ENCODE data around the gene PAX2. TPM values are rescaled to one million over a fixed set of nuclear protein-coding genes. Genes with fewer than 3 reads are reported as not detected.
"Not testable (repeated sequence)": the region's sequence is repeated elsewhere in the genome, so short reads cannot be mapped to it uniquely, and the experiment has no call there.

The PAX2 gene
- not detected for total RNA-seq
- long read RNA-seq = 0 reads

GRCh38 chr10:100744987-100745881 lies at the start of gene PAX2:
Gene PAX2, plus strand, starts transcription at chr10:100745582. Its CDS starts 679 bp downstream, at chr10:100746261.
- Histone ChIP-seq H3K27ac (no peak within 1 kb of the TSS), H3K4me1 (peaks cover 37% of the 10 kb centered on the region), H3K4me3 (peak within 1 kb of the TSS; percentile 14), H3K36me3 (no peaks in the 10 kb centered on the region), H3K27me3 (peaks cover 99% of the 10 kb centered on the region), H3K9me3 (no peaks in the 10 kb centered on the region)
- no peak for ATAC-seq
- no peak for DNase-seq
- intact Hi-C loops (cut with DNase I) = no loop called here
- TF ChIP-seq, protein P1, sequence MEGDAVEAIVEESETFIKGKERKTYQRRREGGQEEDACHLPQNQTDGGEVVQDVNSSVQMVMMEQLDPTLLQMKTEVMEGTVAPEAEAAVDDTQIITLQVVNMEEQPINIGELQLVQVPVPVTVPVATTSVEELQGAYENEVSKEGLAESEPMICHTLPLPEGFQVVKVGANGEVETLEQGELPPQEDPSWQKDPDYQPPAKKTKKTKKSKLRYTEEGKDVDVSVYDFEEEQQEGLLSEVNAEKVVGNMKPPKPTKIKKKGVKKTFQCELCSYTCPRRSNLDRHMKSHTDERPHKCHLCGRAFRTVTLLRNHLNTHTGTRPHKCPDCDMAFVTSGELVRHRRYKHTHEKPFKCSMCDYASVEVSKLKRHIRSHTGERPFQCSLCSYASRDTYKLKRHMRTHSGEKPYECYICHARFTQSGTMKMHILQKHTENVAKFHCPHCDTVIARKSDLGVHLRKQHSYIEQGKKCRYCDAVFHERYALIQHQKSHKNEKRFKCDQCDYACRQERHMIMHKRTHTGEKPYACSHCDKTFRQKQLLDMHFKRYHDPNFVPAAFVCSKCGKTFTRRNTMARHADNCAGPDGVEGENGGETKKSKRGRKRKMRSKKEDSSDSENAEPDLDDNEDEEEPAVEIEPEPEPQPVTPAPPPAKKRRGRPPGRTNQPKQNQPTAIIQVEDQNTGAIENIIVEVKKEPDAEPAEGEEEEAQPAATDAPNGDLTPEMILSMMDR (IDR thresholded peaks at IDR 0.05) = no peak

GRCh38 chr10:100696477-100696901 lies 48.9 kb upstream of the PAX2 start:
- peaks cover 50% of the 10 kb centered on the region for H3K27me3 ChIP-seq
- ATAC-seq (no peak), DNase-seq (no peak)
- H3K4me3 ChIP-seq = no peak overlapping the region
- H3K9me3 ChIP-seq = no peaks in the 10 kb centered on the region
- H3K36me3 ChIP-seq = no peaks in the 10 kb centered on the region
- TF ChIP-seq, protein P1 (IDR thresholded peaks at IDR 0.05) = no peak
- H3K27ac ChIP-seq = no peak overlapping the region
- intact Hi-C loops (cut with DNase I) = no loop called here
- H3K4me1 ChIP-seq = no peaks in the 10 kb centered on the region

- TF ChIP-seq, protein P1 (IDR thresholded peaks at IDR 0.05) = no peak
- Histone ChIP-seq H3K36me3 (no peaks in the 10 kb centered on the region), H3K4me3 (no peak overlapping the region), H3K4me1 (no peaks in the 10 kb centered on the region), H3K27ac (no peak overlapping the region), H3K9me3 (no peaks in the 10 kb centered on the region), H3K27me3 (peaks cover 45% of the 10 kb centered on the region)
- intact Hi-C loops (cut with DNase I) = no loop called here
- DNase-seq (no peak), ATAC-seq (no peak)
These were observed 48.3 kb upstream of the PAX2 start for GRCh38 chr10:100697070-100697469.

DNA sequence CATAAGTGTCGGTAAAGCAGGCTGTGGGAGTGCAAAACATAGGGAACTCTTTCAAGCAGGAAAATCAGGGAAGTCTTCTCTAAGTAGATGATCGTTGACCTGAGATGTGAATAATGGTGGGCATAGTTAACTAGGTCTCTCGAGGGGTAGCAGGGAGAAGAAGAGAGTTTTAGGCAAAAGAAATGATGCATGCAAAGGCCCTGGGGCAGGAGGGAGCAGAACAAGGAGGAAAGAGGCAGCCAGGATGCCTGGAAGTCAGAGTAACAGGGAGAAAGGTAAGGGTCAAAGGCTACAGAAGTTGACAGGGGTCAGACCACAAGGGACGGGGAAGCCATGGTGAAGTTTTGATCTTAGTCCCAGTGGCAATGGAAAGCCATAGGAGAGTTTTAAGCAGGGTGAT lies 47.8 kb upstream of the PAX2 start:
- ATAC-seq (no peak), DNase-seq (no peak)
- no peaks in the 10 kb centered on the region for H3K4me1 ChIP-seq
- TF ChIP-seq, protein P1 (IDR thresholded peaks at IDR 0.05) = no peak
- H3K9me3 ChIP-seq = no peaks in the 10 kb centered on the region
- H3K27ac ChIP-seq = no peak overlapping the region
- no peak overlapping the region for H3K4me3 ChIP-seq
- intact Hi-C loops (cut with DNase I) = no loop called here
- H3K36me3 ChIP-seq = no peaks in the 10 kb centered on the region
- H3K27me3 ChIP-seq = peaks cover 39% of the 10 kb centered on the region

GRCh38 chr10:100701704-100702103 lies 43.7 kb upstream of the PAX2 start:
- H3K36me3 ChIP-seq; H3K9me3 ChIP-seq; intact Hi-C loops (cut with DNase I); H3K27ac ChIP-seq; H3K4me3 ChIP-seq; H3K4me1 ChIP-seq; DNase-seq; ATAC-seq: not testable (repeated sequence)
- peaks cover 49% of the 10 kb centered on the region for H3K27me3 ChIP-seq

GRCh38 chr10:100705139-100705538 lies 40.2 kb upstream of the PAX2 start:
- ATAC-seq = no peak
- H3K4me3 ChIP-seq = no peak overlapping the region
- H3K4me1 ChIP-seq = no peaks in the 10 kb centered on the region
- H3K27me3 ChIP-seq = peaks cover 63% of the 10 kb centered on the region
- intact Hi-C loops (cut with DNase I) = no loop called here
- H3K36me3 ChIP-seq = no peaks in the 10 kb centered on the region
- no peak overlapping the region for H3K27ac ChIP-seq
- no peak for DNase-seq
- no peaks in the 10 kb centered on the region for H3K9me3 ChIP-seq
- TF ChIP-seq, protein P1 (IDR thresholded peaks at IDR 0.05) = no peak
